ENCODE measurements around the gene TEDDM1.

The TEDDM1 gene

DNA sequence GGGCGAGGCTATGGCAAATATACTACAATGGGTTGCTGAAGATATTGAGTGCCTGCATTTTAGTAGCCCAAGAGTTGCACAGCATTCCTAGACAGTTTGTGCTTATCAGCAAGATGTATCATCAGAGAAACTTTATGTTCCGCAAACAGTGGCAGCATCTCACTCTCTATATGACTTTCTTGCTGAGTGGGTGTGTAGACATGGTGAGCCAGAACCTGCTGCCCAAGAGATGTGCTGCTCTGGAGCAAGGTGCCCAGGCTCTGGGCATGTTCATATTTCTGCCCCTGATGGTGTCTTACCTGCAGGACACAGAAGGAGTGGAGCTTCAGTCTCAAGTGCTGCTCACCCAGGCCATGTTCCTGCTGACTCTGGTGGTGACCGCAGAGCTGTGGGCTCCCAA, 41.3 kb upstream of the TEDDM1 start:
- DNase-seq (ENCODE audit: low read depth), result peak; percentile 39
- TF ChIP-seq, protein P1, sequence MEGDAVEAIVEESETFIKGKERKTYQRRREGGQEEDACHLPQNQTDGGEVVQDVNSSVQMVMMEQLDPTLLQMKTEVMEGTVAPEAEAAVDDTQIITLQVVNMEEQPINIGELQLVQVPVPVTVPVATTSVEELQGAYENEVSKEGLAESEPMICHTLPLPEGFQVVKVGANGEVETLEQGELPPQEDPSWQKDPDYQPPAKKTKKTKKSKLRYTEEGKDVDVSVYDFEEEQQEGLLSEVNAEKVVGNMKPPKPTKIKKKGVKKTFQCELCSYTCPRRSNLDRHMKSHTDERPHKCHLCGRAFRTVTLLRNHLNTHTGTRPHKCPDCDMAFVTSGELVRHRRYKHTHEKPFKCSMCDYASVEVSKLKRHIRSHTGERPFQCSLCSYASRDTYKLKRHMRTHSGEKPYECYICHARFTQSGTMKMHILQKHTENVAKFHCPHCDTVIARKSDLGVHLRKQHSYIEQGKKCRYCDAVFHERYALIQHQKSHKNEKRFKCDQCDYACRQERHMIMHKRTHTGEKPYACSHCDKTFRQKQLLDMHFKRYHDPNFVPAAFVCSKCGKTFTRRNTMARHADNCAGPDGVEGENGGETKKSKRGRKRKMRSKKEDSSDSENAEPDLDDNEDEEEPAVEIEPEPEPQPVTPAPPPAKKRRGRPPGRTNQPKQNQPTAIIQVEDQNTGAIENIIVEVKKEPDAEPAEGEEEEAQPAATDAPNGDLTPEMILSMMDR (IDR thresholded peaks at IDR 0.05; ENCODE audit: insufficient read depth, low read depth, low read length, missing control alignments), result no peak
- H3K4me3 ChIP-seq (ENCODE audit: low read depth, low read length), result no peak overlapping the region

DNA sequence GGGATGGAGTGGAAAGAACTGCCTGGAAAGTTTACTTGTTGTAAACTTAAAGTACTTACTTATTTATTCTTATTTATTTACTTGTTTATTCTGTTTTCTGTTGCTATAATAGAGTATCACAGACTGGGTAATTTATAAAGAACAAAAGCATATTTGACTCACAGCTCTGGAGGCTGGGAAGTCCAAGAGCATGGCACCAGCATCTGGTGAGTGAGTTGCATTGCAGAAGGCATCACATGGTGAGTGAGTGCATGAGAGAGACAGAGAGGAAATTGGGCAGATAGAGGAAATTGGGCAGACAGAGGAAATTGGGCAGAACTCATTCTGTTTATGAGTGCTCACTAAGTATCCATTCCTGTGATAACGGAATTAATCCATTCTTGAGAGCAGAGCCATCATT, 37.9 kb upstream of the TEDDM1 start:
- no peak overlapping the region for H3K4me3 ChIP-seq (ENCODE audit: low read depth, low read length)
- TF ChIP-seq, protein P1 (IDR thresholded peaks at IDR 0.05; ENCODE audit: insufficient read depth, low read depth, low read length, missing control alignments), result no peak
- no peak for DNase-seq (ENCODE audit: low read depth)

DNA sequence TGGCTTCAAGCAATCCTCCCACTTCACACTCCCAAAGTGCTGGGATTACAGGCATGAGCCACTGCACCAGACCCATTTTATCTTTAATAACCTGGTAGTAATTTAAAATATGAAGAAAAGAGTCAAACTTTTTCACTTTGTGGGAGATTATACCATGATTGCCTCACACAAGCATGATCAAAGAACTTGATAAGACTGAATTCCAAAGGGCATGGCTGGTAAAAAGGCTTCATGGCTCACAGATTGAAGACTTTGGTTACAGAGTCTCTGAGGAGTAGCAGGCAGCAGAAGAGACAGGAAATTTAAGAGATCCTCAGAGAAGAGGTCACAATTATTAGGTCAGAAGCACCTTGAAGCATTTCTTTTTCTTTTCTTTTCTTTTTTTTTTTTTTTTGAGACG, 33.1 kb upstream of the TEDDM1 start:
- TF ChIP-seq, protein P1 (IDR thresholded peaks at IDR 0.05; ENCODE audit: insufficient read depth, low read depth, low read length, missing control alignments), result no peak
- no peak overlapping the region for H3K4me3 ChIP-seq (ENCODE audit: low read depth, low read length)
- DNase-seq (ENCODE audit: low read depth), result no peak

DNA sequence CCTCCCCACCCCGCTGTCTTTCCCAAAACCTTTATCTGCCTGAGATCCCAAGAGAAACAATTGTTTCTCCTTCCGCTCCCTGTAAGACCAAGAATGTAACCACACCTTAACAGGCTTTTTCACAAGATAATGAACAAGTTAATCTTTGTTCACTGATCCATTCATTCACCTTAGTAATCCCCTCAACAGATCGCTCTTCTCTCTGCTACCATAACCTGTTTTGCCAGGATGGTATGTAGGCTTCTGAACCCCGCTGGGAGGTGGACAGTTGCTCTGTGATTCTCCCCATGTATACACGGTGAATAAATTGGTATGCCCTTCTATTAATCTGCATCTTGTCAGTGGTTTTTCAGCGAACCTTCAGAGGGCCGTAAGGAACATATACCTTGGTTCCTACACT, 30.8 kb upstream of the TEDDM1 start:
- DNase-seq (ENCODE audit: low read depth), result no peak
- TF ChIP-seq, protein P1 (IDR thresholded peaks at IDR 0.05; ENCODE audit: insufficient read depth, low read depth, low read length, missing control alignments), result no peak
- H3K4me3 ChIP-seq (ENCODE audit: low read depth, low read length), result no peak overlapping the region

DNA sequence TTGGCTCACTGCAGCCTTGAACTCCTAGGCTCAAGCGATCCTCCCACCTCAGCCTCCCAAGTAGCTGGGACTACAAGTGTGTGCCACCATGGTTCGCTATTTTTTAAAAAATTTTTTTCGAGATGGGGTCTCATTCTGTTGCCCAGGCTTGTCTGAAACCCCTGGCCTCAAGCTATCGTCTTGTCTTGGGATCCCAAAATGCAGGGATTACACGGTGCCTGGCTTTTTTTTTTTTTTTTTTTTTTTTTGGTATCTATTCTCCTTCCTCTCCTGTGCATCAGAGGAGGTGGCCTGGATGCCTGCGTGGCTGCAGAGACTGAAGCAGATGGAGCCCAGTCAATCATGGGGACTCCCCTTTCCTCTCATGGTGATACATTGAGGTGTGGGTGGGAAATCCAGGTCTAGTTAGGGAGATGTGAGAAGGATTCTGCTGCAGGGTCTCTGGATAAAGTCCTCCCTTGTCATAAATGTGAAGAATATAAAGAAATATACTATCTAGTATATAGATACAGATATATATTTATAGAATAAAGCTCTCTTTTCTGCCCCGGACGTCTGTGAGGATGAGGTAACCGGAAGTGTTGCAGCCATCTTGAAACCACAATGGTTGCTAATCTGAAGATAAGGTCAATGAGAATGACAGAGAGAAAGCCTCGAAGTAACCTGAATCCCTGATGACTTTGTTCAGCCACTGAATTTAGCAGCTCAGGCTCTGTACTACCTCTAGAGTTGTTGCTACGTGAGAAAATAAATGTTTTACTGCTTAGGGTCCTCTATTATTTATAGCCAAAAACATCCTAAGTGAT, 30.0 kb upstream of the TEDDM1 start:
- no peak overlapping the region for H3K4me3 ChIP-seq (ENCODE audit: low read depth, low read length)
- DNase-seq (ENCODE audit: low read depth), result peak; percentile 81
- TF ChIP-seq, protein P1 (IDR thresholded peaks at IDR 0.05; ENCODE audit: insufficient read depth, low read depth, low read length, missing control alignments), result no peak

DNA sequence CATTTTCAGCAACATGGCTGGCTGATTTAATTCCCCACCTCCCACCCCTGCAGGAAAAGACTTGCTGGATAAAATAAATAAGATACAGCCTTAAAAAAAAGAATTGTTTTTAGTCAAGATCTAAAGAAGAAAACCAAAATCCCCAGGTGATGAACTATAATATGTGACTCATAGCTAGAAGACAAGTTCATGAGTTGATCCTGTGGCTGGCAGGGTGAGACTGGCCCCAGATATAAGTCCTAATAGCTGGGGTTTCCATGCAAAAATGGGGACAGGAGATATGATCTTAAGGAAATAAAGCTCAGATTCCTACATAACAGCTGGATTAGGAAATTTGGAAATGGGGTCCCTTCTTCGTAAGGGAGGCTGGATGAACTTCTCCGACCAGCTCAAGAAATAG, 27.6 kb upstream of the TEDDM1 start:
- peak; percentile 80 for DNase-seq (ENCODE audit: low read depth)
- TF ChIP-seq, protein P1 (IDR thresholded peaks at IDR 0.05; ENCODE audit: insufficient read depth, low read depth, low read length, missing control alignments), result no peak
- H3K4me3 ChIP-seq (ENCODE audit: low read depth, low read length), result peak overlapping the region; percentile 2; the same call in 1 of the 2 replicates
